Measurements from ENCODE around the gene TPT1. TPM values are rescaled to one million over a fixed set of nuclear protein-coding genes. Genes with fewer than 3 reads are reported as not detected.
"Not testable (repeated sequence)": the region's sequence is repeated elsewhere in the genome, so short reads cannot be mapped to it uniquely, and the experiment has no call there.

Gene TPT1
- total and polyA plus RNA-seq, 4 donors = 3,196 to 18,191 (median 5,218) TPM

DNA sequence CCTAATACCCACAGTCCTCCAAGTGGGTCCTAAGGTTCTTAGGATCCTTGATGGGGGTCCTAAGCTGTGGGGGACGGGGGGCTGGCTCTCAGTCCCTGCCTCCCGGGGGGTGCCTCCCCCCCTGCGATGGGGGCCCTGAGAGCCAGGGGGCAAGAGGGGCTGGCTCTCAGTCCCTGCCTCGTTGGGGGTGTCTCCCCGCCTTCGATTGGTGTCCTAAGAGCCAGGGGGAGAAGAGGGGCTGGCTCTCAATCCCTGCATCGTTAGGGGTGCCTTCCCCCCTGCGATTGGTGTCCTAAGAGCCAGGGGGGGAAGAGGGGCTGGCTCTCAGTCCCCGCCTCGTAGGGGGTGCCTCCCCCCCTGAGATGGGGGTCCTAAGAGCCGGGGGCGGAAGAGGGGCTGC, 40.2 kb upstream of the TPT1 start:
- intact Hi-C loops (cut with DNase I) = no loop called here
- ATAC-seq (ENCODE audit: low FRiP score) = no peak
- 81% methylated on average over 10 of the region's 12 CpGs; no CpG with 5 or more reads in 1 of the 2 donors for WGBS, 2 donors
- DNase-seq = no peak
- Histone ChIP-seq H3K9me3 (ENCODE audit: control insufficient read depth, low read length) (no peaks in the 10 kb centered on the region), H3K27me3 (ENCODE audit: control insufficient read depth in 1 of 2, insufficient read depth in 2 of 2, low read length in 1 of 2) (no peaks in the 10 kb centered on the region), H3K36me3 (ENCODE audit: control insufficient read depth in 1 of 2, insufficient read depth in 2 of 2, low read length in 1 of 2) (no peaks in the 10 kb centered on the region), H3K27ac (ENCODE audit: low read depth in 1 of 2, low read length in 2 of 2) (no peak overlapping the region), H3K4me1 (ENCODE audit: control insufficient read depth in 1 of 2, insufficient read depth in 2 of 2, low read length in 2 of 2) (no peaks in the 10 kb centered on the region), H3K4me3 (ENCODE audit: low read length in 2 of 2) (no peak overlapping the region)

DNA sequence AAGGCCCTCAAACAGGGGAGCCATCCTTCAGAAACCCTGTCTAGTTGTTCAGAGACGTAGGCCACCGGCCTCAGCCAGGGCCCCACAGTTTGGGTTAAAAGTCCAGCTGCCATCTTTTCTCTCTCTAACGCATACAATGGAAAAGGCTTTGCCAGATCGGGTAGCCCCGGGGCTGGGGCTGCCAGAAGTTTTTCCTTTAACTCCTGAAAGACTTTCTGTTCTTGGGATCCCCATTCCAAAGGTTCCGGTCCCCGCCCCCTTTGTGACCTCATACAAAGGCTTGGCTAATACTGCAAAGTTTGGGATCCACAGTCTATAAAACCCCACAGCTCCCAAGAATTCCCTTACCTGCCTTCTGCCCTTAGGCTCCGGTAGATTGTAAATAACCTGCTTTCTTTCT, 39.7 kb upstream of the TPT1 start:
- H3K4me1 ChIP-seq (ENCODE audit: control insufficient read depth in 1 of 2, insufficient read depth in 2 of 2, low read length in 2 of 2); H3K27me3 ChIP-seq (ENCODE audit: control insufficient read depth in 1 of 2, insufficient read depth in 2 of 2, low read length in 1 of 2); H3K4me3 ChIP-seq (ENCODE audit: low read length in 2 of 2); H3K36me3 ChIP-seq (ENCODE audit: control insufficient read depth in 1 of 2, insufficient read depth in 2 of 2, low read length in 1 of 2); ATAC-seq (ENCODE audit: low FRiP score); H3K27ac ChIP-seq (ENCODE audit: low read depth in 1 of 2, low read length in 2 of 2); H3K9me3 ChIP-seq (ENCODE audit: control insufficient read depth, low read length); intact Hi-C loops (cut with DNase I); DNase-seq: not testable (repeated sequence)
- 64 to 66% methylated on average over 6 of the region's 8 CpGs for WGBS, 2 donors

DNA sequence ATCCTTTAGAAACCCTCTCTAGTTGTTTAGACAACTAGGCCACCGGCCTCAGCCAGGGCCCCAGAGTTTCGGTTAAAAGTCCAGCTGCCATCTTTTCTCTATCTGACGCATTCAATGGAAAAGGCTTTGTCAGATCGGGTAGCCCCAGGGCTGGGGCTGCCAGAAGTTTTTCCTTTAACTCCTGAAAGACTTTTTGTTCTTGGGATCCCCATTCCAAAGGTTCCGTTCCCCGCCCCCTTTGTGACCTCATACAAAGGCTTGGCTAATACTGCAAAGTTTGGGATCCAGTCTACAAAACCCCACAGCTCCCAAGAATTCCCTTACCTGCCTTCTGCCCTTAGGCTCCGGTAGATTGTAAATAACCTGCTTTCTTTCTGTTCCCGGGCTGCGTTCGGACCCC, 38.5 kb upstream of the TPT1 start:
- WGBS, 2 donors = 91% methylated on average over 7 to 8 of the region's 10 CpGs
- ATAC-seq (ENCODE audit: low FRiP score); H3K4me3 ChIP-seq (ENCODE audit: low read length in 2 of 2); H3K9me3 ChIP-seq (ENCODE audit: control insufficient read depth, low read length); H3K27ac ChIP-seq (ENCODE audit: low read depth in 1 of 2, low read length in 2 of 2); DNase-seq; H3K4me1 ChIP-seq (ENCODE audit: control insufficient read depth in 1 of 2, insufficient read depth in 2 of 2, low read length in 2 of 2); H3K27me3 ChIP-seq (ENCODE audit: control insufficient read depth in 1 of 2, insufficient read depth in 2 of 2, low read length in 1 of 2); H3K36me3 ChIP-seq (ENCODE audit: control insufficient read depth in 1 of 2, insufficient read depth in 2 of 2, low read length in 1 of 2): not testable (repeated sequence)
- intact Hi-C loops (cut with DNase I) = loop anchor here (10.0 kb wide), 2 partner anchors 85 to 335 kb away; partner anchors contain the start of gene COG3 (in 1 of the 2)

DNA sequence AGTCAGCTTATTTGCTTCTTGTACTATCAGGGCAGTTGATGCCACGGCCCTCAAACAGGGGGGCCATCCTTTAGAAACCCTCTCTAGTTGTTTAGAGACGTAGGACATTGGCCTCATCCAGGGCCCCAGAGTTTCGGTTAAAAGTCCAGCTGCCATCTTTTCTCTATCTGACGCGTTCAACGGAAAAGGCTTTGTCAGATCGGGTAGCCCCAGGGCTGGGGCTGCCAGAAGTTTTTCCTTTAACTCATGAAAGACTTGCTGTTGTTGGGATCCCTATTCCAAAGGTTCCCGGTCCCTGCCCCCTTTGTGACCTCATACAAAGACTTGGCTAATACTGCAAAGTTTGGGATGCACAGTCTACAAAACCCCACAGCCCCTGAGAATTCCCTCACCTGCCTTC, 37.8 kb upstream of the TPT1 start:
- not testable (repeated sequence) for H3K9me3 ChIP-seq (ENCODE audit: control insufficient read depth, low read length); DNase-seq; H3K27me3 ChIP-seq (ENCODE audit: control insufficient read depth in 1 of 2, insufficient read depth in 2 of 2, low read length in 1 of 2); ATAC-seq (ENCODE audit: low FRiP score); H3K27ac ChIP-seq (ENCODE audit: low read depth in 1 of 2, low read length in 2 of 2); H3K36me3 ChIP-seq (ENCODE audit: control insufficient read depth in 1 of 2, insufficient read depth in 2 of 2, low read length in 1 of 2); H3K4me1 ChIP-seq (ENCODE audit: control insufficient read depth in 1 of 2, insufficient read depth in 2 of 2, low read length in 2 of 2); H3K4me3 ChIP-seq (ENCODE audit: low read length in 2 of 2)
- intact Hi-C loops (cut with DNase I) = loop anchor here (10.0 kb wide), 2 partner anchors 86 to 334 kb away; partner anchors contain the start of gene COG3 (in 1 of the 2)
- 85 to 94% methylated on average over 8 of the region's 8 CpGs for WGBS, 2 donors

DNA sequence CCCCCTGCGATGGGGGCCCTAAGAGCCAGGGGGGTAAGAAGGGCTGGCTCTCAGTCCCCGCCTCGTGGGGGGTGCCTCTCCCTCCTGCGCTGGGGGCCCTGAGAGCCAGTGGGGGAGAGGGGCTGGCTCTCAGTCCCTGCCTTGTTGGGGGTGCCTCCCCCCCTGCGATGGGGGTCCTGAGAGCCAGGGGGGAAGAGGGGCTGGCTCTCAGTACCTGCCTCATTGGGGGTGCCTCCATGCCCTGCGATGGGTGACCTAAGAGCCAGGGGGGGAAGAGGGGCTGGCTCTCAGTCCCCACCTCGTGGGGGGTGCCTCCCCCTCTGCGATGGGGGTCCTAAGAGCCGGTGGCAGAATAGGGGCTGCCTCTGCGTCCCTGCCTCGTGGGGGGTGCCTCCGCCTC, 36.3 kb upstream of the TPT1 start:
- not testable (repeated sequence) for DNase-seq; H3K27me3 ChIP-seq (ENCODE audit: control insufficient read depth in 1 of 2, insufficient read depth in 2 of 2, low read length in 1 of 2); H3K4me3 ChIP-seq (ENCODE audit: low read length in 2 of 2); H3K27ac ChIP-seq (ENCODE audit: low read depth in 1 of 2, low read length in 2 of 2); H3K4me1 ChIP-seq (ENCODE audit: control insufficient read depth in 1 of 2, insufficient read depth in 2 of 2, low read length in 2 of 2); H3K9me3 ChIP-seq (ENCODE audit: control insufficient read depth, low read length); ATAC-seq (ENCODE audit: low FRiP score); H3K36me3 ChIP-seq (ENCODE audit: control insufficient read depth in 1 of 2, insufficient read depth in 2 of 2, low read length in 1 of 2)
- intact Hi-C loops (cut with DNase I) = loop anchor here (10.0 kb wide), 2 partner anchors 87 to 333 kb away; partner anchors contain the start of gene COG3 (in 1 of the 2)
- WGBS, 2 donors = 90 to 91% methylated on average over 9 to 12 of the region's 12 CpGs

DNA sequence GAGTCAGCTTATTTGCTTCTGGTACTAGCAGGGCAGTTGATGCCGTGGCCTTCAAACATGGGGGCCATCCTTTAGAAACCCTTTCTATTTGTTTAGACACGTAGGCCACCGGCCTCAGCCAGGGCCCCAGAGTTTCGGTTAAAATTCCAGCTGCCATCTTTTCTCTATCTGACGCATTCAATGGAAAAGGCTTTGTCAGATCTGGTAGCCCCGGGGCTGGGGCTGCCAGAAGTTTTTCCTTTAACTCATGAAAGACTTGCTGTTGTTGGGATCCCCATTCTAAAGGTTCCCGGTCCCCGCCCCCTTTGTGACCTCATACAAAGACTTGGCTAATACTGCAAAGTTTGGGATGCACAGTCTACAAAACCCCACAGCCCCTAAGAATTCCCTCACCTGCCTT, 35.7 kb upstream of the TPT1 start:
- 86 to 92% methylated on average over 8 of the region's 8 CpGs for WGBS, 2 donors
- not testable (repeated sequence) for H3K9me3 ChIP-seq (ENCODE audit: control insufficient read depth, low read length); H3K36me3 ChIP-seq (ENCODE audit: control insufficient read depth in 1 of 2, insufficient read depth in 2 of 2, low read length in 1 of 2); DNase-seq; H3K27ac ChIP-seq (ENCODE audit: low read depth in 1 of 2, low read length in 2 of 2); H3K4me3 ChIP-seq (ENCODE audit: low read length in 2 of 2); ATAC-seq (ENCODE audit: low FRiP score); H3K27me3 ChIP-seq (ENCODE audit: control insufficient read depth in 1 of 2, insufficient read depth in 2 of 2, low read length in 1 of 2); H3K4me1 ChIP-seq (ENCODE audit: control insufficient read depth in 1 of 2, insufficient read depth in 2 of 2, low read length in 2 of 2)
- intact Hi-C loops (cut with DNase I) = loop anchor here (10.0 kb wide), 2 partner anchors 88 to 332 kb away; partner anchors contain the start of gene COG3 (in 1 of the 2)

DNA sequence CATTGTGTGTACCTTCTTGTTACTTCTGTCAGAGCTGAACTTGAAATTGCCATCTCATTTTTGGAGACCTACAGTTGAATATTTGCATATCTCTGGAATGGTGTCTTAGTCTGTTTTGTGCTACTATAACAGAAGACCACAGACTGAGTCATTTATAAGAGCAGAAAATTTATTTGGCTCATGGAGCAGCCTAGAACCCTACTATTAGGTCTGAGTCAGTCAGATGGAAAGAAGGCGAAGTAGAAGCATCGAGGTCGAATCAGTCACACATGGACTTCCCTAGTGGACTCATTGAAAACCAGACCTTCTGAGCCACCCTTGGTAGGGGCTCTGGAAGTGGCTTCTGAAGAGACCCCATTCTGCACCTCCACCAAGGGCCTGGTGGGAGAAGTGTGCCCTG, 33.9 kb upstream of the TPT1 start:
- DNase-seq = no peak
- intact Hi-C loops (cut with DNase I) = loop anchor here (10.0 kb wide), 2 partner anchors 90 to 330 kb away; partner anchors contain the start of gene COG3 (in 1 of the 2)

DNA sequence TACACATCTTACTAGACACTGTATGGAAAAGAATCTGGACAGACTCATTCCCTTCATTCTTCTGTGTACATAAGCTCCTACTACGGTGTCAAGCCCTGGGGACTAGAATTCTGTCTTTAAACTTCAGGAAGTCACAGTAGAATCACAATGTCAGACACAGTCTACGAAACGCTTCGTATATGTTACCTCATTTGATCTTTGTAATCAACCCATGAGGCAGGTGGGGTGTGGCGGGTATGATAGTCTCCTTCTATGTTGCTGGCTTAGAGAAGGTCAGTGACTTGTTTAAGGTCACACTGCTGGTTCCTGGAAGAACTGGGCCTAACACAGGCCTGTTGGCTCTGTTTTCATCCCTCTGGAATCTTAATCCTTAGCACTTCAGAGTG, 32.2 kb upstream of the TPT1 start:
- no peaks in the 10 kb centered on the region for H3K36me3 ChIP-seq (ENCODE audit: control insufficient read depth in 1 of 2, insufficient read depth in 2 of 2, low read length in 1 of 2)
- H3K27ac ChIP-seq (ENCODE audit: low read depth in 1 of 2, low read length in 2 of 2) = no peak overlapping the region
- WGBS, 2 donors = 85% methylated on average over 5 of the region's 5 CpGs
- H3K4me1 ChIP-seq (ENCODE audit: control insufficient read depth in 1 of 2, insufficient read depth in 2 of 2, low read length in 2 of 2) = no peaks in the 10 kb centered on the region
- intact Hi-C loops (cut with DNase I) = loop anchor here (10.0 kb wide), 2 partner anchors 92 to 328 kb away; partner anchors contain the start of gene COG3 (in 1 of the 2)
- ATAC-seq (ENCODE audit: low FRiP score) = no peak
- no peak overlapping the region for H3K4me3 ChIP-seq (ENCODE audit: low read length in 2 of 2)
- H3K9me3 ChIP-seq (ENCODE audit: control insufficient read depth, low read length) = no peaks in the 10 kb centered on the region
- DNase-seq = no peak
- no peaks in the 10 kb centered on the region for H3K27me3 ChIP-seq (ENCODE audit: control insufficient read depth in 1 of 2, insufficient read depth in 2 of 2, low read length in 1 of 2)

More for the DNA sequence above, 33.9 kb upstream of the TPT1 start:
- no peaks in the 10 kb centered on the region for H3K9me3 ChIP-seq (ENCODE audit: control insufficient read depth, low read length)
- ATAC-seq (ENCODE audit: low FRiP score) = no peak
- H3K27ac ChIP-seq (ENCODE audit: low read depth in 1 of 2, low read length in 2 of 2) = no peak overlapping the region
- H3K4me3 ChIP-seq (ENCODE audit: low read length in 2 of 2) = no peak overlapping the region
- WGBS, 2 donors = 94 to 98% methylated on average over 3 of the region's 3 CpGs
- H3K27me3 ChIP-seq (ENCODE audit: control insufficient read depth in 1 of 2, insufficient read depth in 2 of 2, low read length in 1 of 2) = no peaks in the 10 kb centered on the region
- no peaks in the 10 kb centered on the region for H3K4me1 ChIP-seq (ENCODE audit: control insufficient read depth in 1 of 2, insufficient read depth in 2 of 2, low read length in 2 of 2)
- H3K36me3 ChIP-seq (ENCODE audit: control insufficient read depth in 1 of 2, insufficient read depth in 2 of 2, low read length in 1 of 2) = no peaks in the 10 kb centered on the region

Measured in aorta (tissue), 5 donors.